SK-N-SH (cell line): Measurements from ENCODE around the gene LAMP5. TPM values are rescaled to one million over a fixed set of nuclear protein-coding genes. Genes with fewer than 3 reads are reported as not detected.
A peak's percentile ranks its signal among the peaks of the same experiment; 100 is the strongest.

Experiments
- CTCF ChIA-PET: fragments of 300-600, 350-600 bp; formaldehyde crosslinking; extraction: SDS; loops from one replicate; lab custom pipeline; 2021; lab: Yijun Ruan, JAX
- POLR2A ChIA-PET: fragments of 350-600 bp; sonication (Branson Sonifier 250); formaldehyde crosslinking; extraction: SDS; loops from one replicate; lab custom pipeline; 2020; ENCODE audit warnings: antibody characterized with exemption, inconsistent platforms; lab: Yijun Ruan, JAX
- DNase-seq: peaks from one replicate; pipeline ENCODE4 v3.0.0; 2012
- H2AFZ ChIP-seq: fragments of 200-600 bp; sonication (generic); 2 replicates; pipeline ENCODE4 v1.8.1; 2016; ENCODE audit warnings: antibody characterized with exemption, mild to moderate bottlenecking, low read depth
- H3F3A ChIP-seq: fragments of 200-600 bp; sonication (generic); replicated peaks from 2 replicates; pipeline ENCODE3; 2016; ENCODE audit warnings: antibody characterized with exemption, mild to moderate bottlenecking; ENCODE audit not compliant: insufficient read depth
- H3K27ac ChIP-seq, 2 experiments: fragments of 200-500 bp in 1 of 2; fragments of 200-600 bp in 1 of 2; sonication (Bioruptor generic) in 1 of 2; sonication (generic), shearing (Covaris generic) in 1 of 2; 2 replicates each; pipeline versions ENCODE4 v1.5.1 to v1.6.1; 2014 to 2016; ENCODE audit warnings: low read depth in 2 of 2, inconsistent platforms in 1 of 2, low read length in 1 of 2, mild to moderate bottlenecking in 1 of 2, mixed read lengths in 1 of 2
- H3K27me3 ChIP-seq: fragments of 200-600 bp; sonication (generic), shearing (Covaris generic); 2 replicates; pipeline ENCODE4 v1.6.1; 2016; ENCODE audit warnings: mixed run types; ENCODE audit not compliant: insufficient read depth
- H3K36me3 ChIP-seq, 2 experiments: fragments of 200-500 bp in 1 of 2; fragments of 200-600 bp in 1 of 2; sonication (Bioruptor generic) in 1 of 2; sonication (generic) in 1 of 2; replicated peaks in 1 of 2; 2 replicates each; pipeline versions ENCODE3 to v1.5.1; 2014 to 2016; ENCODE audit warnings: low read length in 1 of 2, mild to moderate bottlenecking in 1 of 2; ENCODE audit not compliant: insufficient read depth in 2 of 2, control insufficient read depth in 1 of 2
- H3K4me1 ChIP-seq, 2 experiments: fragments of 200-500 bp in 1 of 2; fragments of 200-600 bp in 1 of 2; sonication (Bioruptor generic) in 1 of 2; sonication (generic), shearing (Covaris generic) in 1 of 2; 2 replicates each; pipeline versions ENCODE4 v1.5.1 to v1.6.1; 2014 to 2016; ENCODE audit warnings: low read depth in 1 of 2, low read length in 1 of 2, mixed run types in 1 of 2; ENCODE audit not compliant: insufficient read depth in 2 of 2, control insufficient read depth in 1 of 2
- H3K4me2 ChIP-seq: fragments of 200-600 bp; sonication (generic), shearing (Covaris generic); 2 replicates; pipeline ENCODE4 v1.6.1; 2017; ENCODE audit warnings: mixed run types
- H3K4me3 ChIP-seq, 2 experiments: fragments of 200-500 bp in 1 of 2; fragments of 200-600 bp in 1 of 2; sonication (Bioruptor generic) in 1 of 2; sonication (generic), shearing (Covaris generic) in 1 of 2; 2 replicates each; pipeline versions ENCODE4 v1.5.1 to v1.8.1; 2014 to 2016; ENCODE audit warnings: low read depth in 2 of 2, inconsistent platforms in 1 of 2, low read length in 1 of 2, mild to moderate bottlenecking in 1 of 2, mixed read lengths in 1 of 2, moderate library complexity in 1 of 2
- H3K79me2 ChIP-seq: fragments of 200-600 bp; sonication (generic); 2 replicates; pipeline ENCODE4 v1.8.1; 2017; ENCODE audit warnings: mild to moderate bottlenecking; ENCODE audit not compliant: insufficient read depth
- H3K9ac ChIP-seq: fragments of 200-600 bp; sonication (generic); 2 replicates; pipeline ENCODE4 v1.6.1; 2017; ENCODE audit warnings: mixed run types
- H3K9me2 ChIP-seq: fragments of 200-600 bp; sonication (generic); 2 replicates; pipeline ENCODE4 v1.6.1; 2017; ENCODE audit warnings: mixed run types
- H3K9me3 ChIP-seq: fragments of 200-600 bp; sonication (generic); 2 replicates; pipeline ENCODE4 v1.6.1; 2017; ENCODE audit warnings: mixed run types, mild to moderate bottlenecking, moderate library complexity
- H4K20me1 ChIP-seq: fragments of 200-600 bp; sonication (generic); 2 replicates; pipeline ENCODE4 v1.6.1; 2017; ENCODE audit warnings: mild to moderate bottlenecking, mixed run types; ENCODE audit not compliant: insufficient read depth
- EP300 ChIP-seq, 2 experiments: IDR thresholded peaks; 2 replicates each; pipeline versions ENCODE4 v1.4.0 to v1.6.1; 2012; ENCODE audit warnings: borderline replicate concordance in 1 of 2, low read depth in 1 of 2, low read length in 1 of 2
- FOSL2 ChIP-seq: IDR thresholded peaks from 2 replicates; pipeline ENCODE4 v1.4.0; 2012; ENCODE audit warnings: low read depth, mild to moderate bottlenecking, moderate library complexity, borderline replicate concordance
- GABPA ChIP-seq: IDR thresholded peaks from 2 replicates; pipeline ENCODE4 v1.4.0; 2012; ENCODE audit warnings: low read depth, mild to moderate bottlenecking
- JUND ChIP-seq: IDR thresholded peaks from 2 replicates; pipeline ENCODE4 v1.4.0; 2012
- MEF2A ChIP-seq: IDR thresholded peaks from 2 replicates; pipeline ENCODE4 v1.4.0; 2012; ENCODE audit warnings: low read depth, borderline replicate concordance
- NFIC ChIP-seq: IDR thresholded peaks from 2 replicates; pipeline ENCODE4 v1.4.0; 2012; ENCODE audit warnings: borderline replicate concordance
- NRF1 ChIP-seq: IDR thresholded peaks from 2 replicates; pipeline ENCODE4 v1.6.1; 2012; ENCODE audit warnings: low read depth, mild to moderate bottlenecking, low read length
- RCOR1 ChIP-seq: fragments of 150-350 bp; IDR thresholded peaks from 2 replicates; pipeline ENCODE4 v1.6.1; 2017; ENCODE audit warnings: antibody characterized with exemption, low read length
- RFX5 ChIP-seq: IDR thresholded peaks from 2 replicates; pipeline ENCODE4 v1.6.1; 2012; ENCODE audit warnings: mild to moderate bottlenecking, improper control_type of control experiment, low read length
- RXRA ChIP-seq: IDR thresholded peaks from 2 replicates; pipeline ENCODE4 v1.4.0; 2012; ENCODE audit warnings: low read depth, mild to moderate bottlenecking, borderline replicate concordance
- TAF1 ChIP-seq: IDR thresholded peaks from 2 replicates; pipeline ENCODE4 v1.6.1; 2012; ENCODE audit warnings: low read depth, mild to moderate bottlenecking, low read length, moderate library complexity, borderline replicate concordance
- TCF12 ChIP-seq: IDR thresholded peaks from 2 replicates; pipeline ENCODE4 v1.4.0; 2012
- TEAD4 ChIP-seq: IDR thresholded peaks from 2 replicates; pipeline ENCODE4 v1.4.0; 2012; ENCODE audit warnings: mild to moderate bottlenecking, borderline replicate concordance; ENCODE audit not compliant: insufficient read depth
- WGBS: methylation state at CpG from one replicate; pipeline ENCODE4 v1.1.6; 2017; ENCODE audit warnings: low lambda C conversion rate; 5-methylcytosine and 5-hydroxymethylcytosine counted together
- polyA plus RNA-seq, 3 experiments: library from polyadenylated mRNA; depleted of rRNA; stranded (reverse); fragments of >200 nt; gene quantifications; 2 replicates each; pipeline ENCODE4 v1.2.3, GENCODE V29; 2012
- TF ChIP-seq, protein P1 (sequence below): IDR thresholded peaks from 2 replicates; pipeline ENCODE4 v1.4.0; 2012; ENCODE audit warnings: low read depth
- TF ChIP-seq, protein P2 (sequence below): IDR thresholded peaks from 2 replicates; pipeline ENCODE4 v1.4.0; 2012; ENCODE audit warnings: low read depth, borderline replicate concordance
- TF ChIP-seq, protein P3 (sequence below): IDR thresholded peaks from 2 replicates; pipeline ENCODE4; 2012

Gene LAMP5
- polyA plus RNA-seq, 1 of the 3 experiments (the other 2 are of a cell fraction), result 4.8 TPM

DNA sequence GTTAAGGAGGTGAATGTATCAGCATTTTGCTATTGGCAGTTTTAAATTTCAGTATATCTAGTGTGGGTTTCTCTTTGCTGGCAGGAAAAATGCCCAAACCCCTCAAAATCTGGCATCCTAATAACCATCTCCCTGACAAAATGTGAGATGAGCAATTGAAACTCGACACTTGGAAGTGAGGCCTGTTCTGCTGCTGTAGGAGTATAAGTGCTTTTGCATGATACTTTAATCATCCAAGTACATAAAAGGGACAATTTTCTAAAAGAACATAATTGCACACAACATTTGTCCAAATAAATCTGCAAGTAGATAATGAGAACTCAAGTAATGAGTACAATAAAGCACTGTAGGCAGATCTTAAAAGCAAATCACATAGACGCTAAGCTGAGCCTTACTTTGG, 36.5 kb downstream of the LAMP5 start:
- peaks cover 5 to 7% of the 10 kb centered on the region in 2 experiments; a peak in 2 of 4 replicates for H3K4me1 ChIP-seq
- no peaks in the 10 kb centered on the region for H4K20me1 ChIP-seq
- H3K27ac ChIP-seq, result peak overlapping the region in 1 of 2 experiments; percentile 55; a peak in 1 of 4 replicates
- no peak overlapping the region for H3K4me2 ChIP-seq
- H3K9me3 ChIP-seq, result no peaks in the 10 kb centered on the region
- H3K4me3 ChIP-seq, result no peak overlapping the region
- ChIA-PET POLR2A (no interaction called here), CTCF (interaction anchor here (1.4 kb wide), 1 partner anchor 143 kb away, joined by 3 read pairs; no protein-coding TSS in a partner anchor)
- 74% methylated on average over 2 of the region's 2 CpGs for WGBS
- H2AFZ ChIP-seq, result no peak overlapping the region
- DNase-seq, result no peak
- H3K36me3 ChIP-seq, result no peaks in the 10 kb centered on the region
- peaks cover 4% of the 10 kb centered on the region for H3F3A ChIP-seq
- H3K9ac ChIP-seq, result no peak overlapping the region
- no peaks in the 10 kb centered on the region for H3K79me2 ChIP-seq
- no peaks in the 10 kb centered on the region for H3K27me3 ChIP-seq
- H3K9me2 ChIP-seq, result no peaks in the 10 kb centered on the region
- TF ChIP-seq RCOR1 (no peak), RFX5 (no peak), GABPA (no peak), TAF1 (no peak), EP300 (IDR thresholded peaks at IDR 0.05; ENCODE audit: borderline replicate concordance in 1 of 2, low read depth in 1 of 2, low read length in 1 of 2) (no peak)
- TF ChIP-seq, protein P1, sequence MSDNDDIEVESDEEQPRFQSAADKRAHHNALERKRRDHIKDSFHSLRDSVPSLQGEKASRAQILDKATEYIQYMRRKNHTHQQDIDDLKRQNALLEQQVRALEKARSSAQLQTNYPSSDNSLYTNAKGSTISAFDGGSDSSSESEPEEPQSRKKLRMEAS, result no peak

DNA sequence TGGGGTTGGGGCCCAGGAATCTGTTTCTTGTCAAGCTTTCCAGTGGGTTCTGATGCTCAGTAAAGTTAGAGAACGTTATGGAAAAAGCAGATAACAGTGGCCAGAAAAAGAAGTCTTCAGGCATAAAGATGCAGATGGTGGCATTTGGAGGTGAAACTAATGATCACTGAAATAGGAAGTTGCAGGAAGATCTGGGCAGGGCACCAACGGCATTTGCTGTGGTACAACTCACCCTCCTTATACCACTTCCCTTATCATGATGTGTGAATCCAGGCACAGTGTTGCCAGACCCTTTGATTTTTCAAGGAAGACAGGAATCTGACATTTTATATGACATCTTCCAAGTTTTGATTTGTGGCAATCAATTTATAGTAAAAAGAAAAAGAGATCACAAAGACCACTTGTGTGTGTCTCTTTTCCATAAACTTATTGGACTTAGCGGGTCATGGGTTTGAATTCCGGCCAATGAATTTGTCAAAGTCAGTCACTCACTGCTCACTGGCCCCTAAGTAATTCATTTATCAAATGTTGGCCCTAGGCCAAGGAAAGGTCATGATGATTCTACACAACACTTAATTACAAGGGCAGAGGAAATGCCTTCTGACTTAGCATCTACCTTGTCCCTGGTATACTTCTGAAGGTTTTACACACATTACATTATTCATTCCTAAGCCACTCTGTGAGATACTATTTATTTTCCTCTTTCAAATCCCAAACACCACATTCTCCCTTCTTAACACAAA, 37.6 kb downstream of the LAMP5 start:
- TF ChIP-seq EP300 (IDR thresholded peaks at IDR 0.05; ENCODE audit: borderline replicate concordance in 1 of 2, low read depth in 1 of 2, low read length in 1 of 2) (peak in 1 of 2 experiments; percentile 57; a peak in 1 of 4 replicates), RXRA (peak; percentile 60; the same call in 1 of the 2 replicates), NFIC (peak; percentile 95), NRF1 (no peak), TEAD4 (peak; percentile 25; the same call in 1 of the 2 replicates), TCF12 (peak; percentile 76), MEF2A (no peak), RFX5 (no peak), FOSL2 (peak; percentile 15; the same call in 1 of the 2 replicates), JUND (peak; percentile 73)
- TF ChIP-seq, protein P2, sequence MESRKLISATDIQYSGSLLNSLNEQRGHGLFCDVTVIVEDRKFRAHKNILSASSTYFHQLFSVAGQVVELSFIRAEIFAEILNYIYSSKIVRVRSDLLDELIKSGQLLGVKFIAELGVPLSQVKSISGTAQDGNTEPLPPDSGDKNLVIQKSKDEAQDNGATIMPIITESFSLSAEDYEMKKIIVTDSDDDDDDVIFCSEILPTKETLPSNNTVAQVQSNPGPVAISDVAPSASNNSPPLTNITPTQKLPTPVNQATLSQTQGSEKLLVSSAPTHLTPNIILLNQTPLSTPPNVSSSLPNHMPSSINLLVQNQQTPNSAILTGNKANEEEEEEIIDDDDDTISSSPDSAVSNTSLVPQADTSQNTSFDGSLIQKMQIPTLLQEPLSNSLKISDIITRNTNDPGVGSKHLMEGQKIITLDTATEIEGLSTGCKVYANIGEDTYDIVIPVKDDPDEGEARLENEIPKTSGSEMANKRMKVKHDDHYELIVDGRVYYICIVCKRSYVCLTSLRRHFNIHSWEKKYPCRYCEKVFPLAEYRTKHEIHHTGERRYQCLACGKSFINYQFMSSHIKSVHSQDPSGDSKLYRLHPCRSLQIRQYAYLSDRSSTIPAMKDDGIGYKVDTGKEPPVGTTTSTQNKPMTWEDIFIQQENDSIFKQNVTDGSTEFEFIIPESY, result 0 out of 2 replicates have a peak, but pooled peaks have one; percentile 63
- TF ChIP-seq, protein P3, sequence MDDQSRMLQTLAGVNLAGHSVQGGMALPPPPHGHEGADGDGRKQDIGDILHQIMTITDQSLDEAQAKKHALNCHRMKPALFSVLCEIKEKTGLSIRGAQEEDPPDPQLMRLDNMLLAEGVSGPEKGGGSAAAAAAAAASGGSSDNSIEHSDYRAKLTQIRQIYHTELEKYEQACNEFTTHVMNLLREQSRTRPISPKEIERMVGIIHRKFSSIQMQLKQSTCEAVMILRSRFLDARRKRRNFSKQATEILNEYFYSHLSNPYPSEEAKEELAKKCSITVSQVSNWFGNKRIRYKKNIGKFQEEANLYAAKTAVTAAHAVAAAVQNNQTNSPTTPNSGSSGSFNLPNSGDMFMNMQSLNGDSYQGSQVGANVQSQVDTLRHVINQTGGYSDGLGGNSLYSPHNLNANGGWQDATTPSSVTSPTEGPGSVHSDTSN, result peak; percentile 90
- TF ChIP-seq, all 33 proteins: peak for 9
- Histone ChIP-seq H4K20me1 (no peaks in the 10 kb centered on the region), H3K36me3 (no peaks in the 10 kb centered on the region), H3K4me3 (no peak overlapping the region), H3K9ac (no peak overlapping the region), H3K27me3 (no peaks in the 10 kb centered on the region), H3K9me2 (no peaks in the 10 kb centered on the region), H3K79me2 (no peaks in the 10 kb centered on the region), H3K9me3 (no peaks in the 10 kb centered on the region), H3K4me2 (no peak overlapping the region), H3F3A (peaks cover 4% of the 10 kb centered on the region), H2AFZ (no peak overlapping the region), H3K4me1 (peaks cover 5 to 7% of the 10 kb centered on the region in 2 experiments; a peak in 2 of 4 replicates), H3K27ac (peak overlapping the region in 1 of 2 experiments; percentile 55; a peak in 2 of 4 replicates)
- POLR2A ChIA-PET, result no interaction called here
- no peak for DNase-seq
- WGBS, result 34% methylated on average over 4 of the region's 4 CpGs
- CTCF ChIA-PET, result interaction anchor here (1.4 kb wide), 1 partner anchor 144 kb away, joined by 3 read pairs; no protein-coding TSS in a partner anchor
